ENCODE results near the gene CFAP73. TPM values are rescaled to one million over a fixed set of nuclear protein-coding genes. Genes with fewer than 3 reads are reported as not detected.

CFAP73 gene
- total RNA-seq = not detected

GRCh38 chr12:113149361-113150150 lies at the start of gene CFAP73:
Gene CFAP73, plus strand, starts transcription at chr12:113149724. Its CDS starts 134 bp downstream, at chr12:113149858.
- no peak for ATAC-seq
- Mint-ChIP-seq H3K4me1 (peaks cover 15% of the 10 kb centered on the region), H3K4me3 (no peak within 1 kb of the TSS)

DNA sequence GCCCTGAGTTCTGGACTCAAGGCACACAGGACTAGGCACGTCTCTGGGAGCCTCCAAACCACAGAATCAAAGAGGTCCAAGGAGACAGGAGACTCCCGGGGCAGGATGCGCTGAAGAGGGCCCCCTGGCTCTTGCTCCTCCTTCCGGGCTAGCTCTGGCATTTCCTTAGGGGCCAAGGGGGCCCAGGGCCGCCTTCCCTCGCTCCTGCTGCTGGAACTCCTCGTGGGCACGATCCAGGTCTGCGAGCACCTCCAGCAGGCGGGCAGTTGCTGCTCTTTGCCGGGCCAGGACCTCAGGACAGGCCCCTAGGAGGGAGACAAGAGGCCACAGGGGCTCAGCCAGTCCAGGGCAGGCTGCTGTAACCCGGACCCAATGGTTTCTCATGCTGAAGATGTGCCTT lies 49.8 kb upstream of the CFAP73 start:
- Mint-ChIP-seq H3K36me3 (no peaks in the 10 kb centered on the region), H3K27ac (no peak overlapping the region), H3K27me3 (no peaks in the 10 kb centered on the region), H3K4me3 (no peak overlapping the region), H3K9me3 (ENCODE audit: low read depth) (no peaks in the 10 kb centered on the region), H3K4me1 (peaks cover 13% of the 10 kb centered on the region)
- ATAC-seq = no peak
- CTCF ChIA-PET = interaction anchor here (1.1 to 6.6 kb wide), 4 partner anchors 10 to 54 kb away, joined by 3 to 45 read pairs (median 12); no protein-coding TSS in a partner anchor
- no peak for DNase-seq

More at GRCh38 chr12:113149361-113150150, at the start of gene CFAP73:
- Mint-ChIP-seq H3K36me3 (no peaks in the 10 kb centered on the region), H3K27ac (no peak within 1 kb of the TSS), H3K27me3 (peaks cover 45% of the 10 kb centered on the region), H3K9me3 (ENCODE audit: low read depth) (no peaks in the 10 kb centered on the region)
- CTCF ChIA-PET = interaction anchor here (10.7 kb wide), 1 partner anchor 24 kb away, joined by 62 read pairs; no protein-coding TSS in a partner anchor
- no peak for DNase-seq

DNA sequence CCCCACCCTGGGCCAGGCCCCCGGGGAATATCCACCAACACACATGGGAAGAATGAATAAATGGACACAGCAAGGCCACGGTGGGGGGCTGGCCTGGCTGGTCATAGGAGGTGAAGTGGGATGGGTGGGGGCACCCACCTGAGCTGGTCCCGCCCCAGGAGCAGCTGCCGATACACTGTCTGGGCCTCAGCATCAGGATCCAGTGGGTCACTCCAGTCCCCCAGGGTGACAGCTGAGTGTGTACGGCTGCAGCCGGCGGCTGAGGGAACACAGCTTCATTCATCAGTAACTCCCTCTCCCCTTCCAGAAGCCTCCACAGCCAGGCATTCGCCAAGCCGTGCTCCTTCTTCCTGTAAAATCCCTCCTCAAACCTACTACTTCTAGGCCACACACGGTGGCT lies 47.8 kb upstream of the CFAP73 start:
- Mint-ChIP-seq H3K27me3 (peaks cover 3% of the 10 kb centered on the region), H3K4me3 (no peak overlapping the region), H3K27ac (no peak overlapping the region), H3K4me1 (peaks cover 19% of the 10 kb centered on the region), H3K9me3 (ENCODE audit: low read depth) (no peaks in the 10 kb centered on the region), H3K36me3 (no peaks in the 10 kb centered on the region)
- CTCF ChIA-PET = interaction anchor here (1.6 kb wide), 1 partner anchor 73 kb away, joined by 6 read pairs; no protein-coding TSS in a partner anchor
- ATAC-seq (no peak), DNase-seq (no peak)

GRCh38 chr12:113102811-113103210 lies 46.7 kb upstream of the CFAP73 start:
- Mint-ChIP-seq H3K4me3 (no peak overlapping the region), H3K27ac (no peak overlapping the region), H3K27me3 (peaks cover 3% of the 10 kb centered on the region), H3K4me1 (peaks cover 22% of the 10 kb centered on the region), H3K36me3 (no peaks in the 10 kb centered on the region), H3K9me3 (ENCODE audit: low read depth) (no peaks in the 10 kb centered on the region)
- CTCF ChIA-PET = interaction anchor here (1.1 to 2.1 kb wide), 3 partner anchors 15 to 70 kb away, joined by 3 to 7 read pairs (median 4); no protein-coding TSS in a partner anchor
- no peak for DNase-seq
- no peak for ATAC-seq

GRCh38 chr12:113103756-113104450 lies 45.6 kb upstream of the CFAP73 start:
- H3K27me3 Mint-ChIP-seq = peaks cover 3% of the 10 kb centered on the region
- DNase-seq = peak; percentile 76
- no peaks in the 10 kb centered on the region for H3K36me3 Mint-ChIP-seq
- no peaks in the 10 kb centered on the region for H3K9me3 Mint-ChIP-seq (ENCODE audit: low read depth)
- peak overlapping the region; percentile 37 for H3K27ac Mint-ChIP-seq
- H3K4me1 Mint-ChIP-seq = peaks cover 20% of the 10 kb centered on the region
- CTCF ChIA-PET = interaction anchor here (1.1 to 2.1 kb wide), 3 partner anchors 49 to 69 kb away, joined by 3 to 7 read pairs (median 4); no protein-coding TSS in a partner anchor
- peak overlapping the region; percentile 57 for H3K4me3 Mint-ChIP-seq
- peak; percentile 92 for ATAC-seq

- DNase-seq = no peak
- H3K9me3 Mint-ChIP-seq (ENCODE audit: low read depth) = no peaks in the 10 kb centered on the region
- H3K4me1 Mint-ChIP-seq = peaks cover 20% of the 10 kb centered on the region
- H3K4me3 Mint-ChIP-seq = no peak overlapping the region
- no peak overlapping the region for H3K27ac Mint-ChIP-seq
- ATAC-seq = no peak
- no peaks in the 10 kb centered on the region for H3K36me3 Mint-ChIP-seq
- CTCF ChIA-PET = interaction anchor here (1.4 to 2.1 kb wide), 2 partner anchors 48 to 57 kb away, joined by 3 to 7 read pairs; no protein-coding TSS in a partner anchor
- peaks cover 3% of the 10 kb centered on the region for H3K27me3 Mint-ChIP-seq
Observed at GRCh38 chr12:113104953-113105510, 44.5 kb upstream of the CFAP73 start.

DNA sequence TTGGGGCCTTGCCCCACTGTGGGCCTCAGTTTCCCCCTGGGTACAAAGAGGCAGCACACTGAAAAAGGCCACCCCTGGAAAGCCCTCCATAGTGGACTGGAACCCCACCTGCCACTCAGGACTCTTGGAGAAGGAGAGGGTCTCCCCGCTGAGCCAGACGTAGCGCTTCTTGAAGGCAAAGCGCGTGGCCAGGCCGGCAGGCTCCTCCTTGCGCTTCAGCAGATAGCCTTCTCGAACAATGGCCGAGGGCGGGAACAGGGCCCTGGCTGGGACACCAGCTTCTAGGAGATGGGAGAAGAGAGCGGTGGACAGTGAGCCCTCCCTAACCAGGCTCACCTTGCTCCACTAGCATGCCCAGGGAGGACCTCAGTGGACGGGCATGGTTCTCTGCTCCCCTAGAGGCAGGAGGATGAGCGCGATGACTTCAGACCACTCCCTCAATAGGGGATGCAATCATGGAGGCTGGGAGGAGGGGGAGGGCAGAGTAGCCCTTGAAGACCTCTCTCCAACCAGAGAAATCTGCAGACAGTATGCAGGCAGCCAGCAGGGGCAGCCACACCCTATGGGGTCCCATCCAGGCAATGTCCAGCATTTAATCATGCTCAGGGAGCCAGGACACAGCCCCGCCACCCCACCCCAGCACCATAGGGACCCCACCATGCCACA lies 43.8 kb upstream of the CFAP73 start:
- Mint-ChIP-seq H3K27ac (no peak overlapping the region), H3K27me3 (peaks cover 3% of the 10 kb centered on the region), H3K36me3 (no peaks in the 10 kb centered on the region), H3K4me3 (no peak overlapping the region), H3K4me1 (peaks cover 23% of the 10 kb centered on the region), H3K9me3 (ENCODE audit: low read depth) (no peaks in the 10 kb centered on the region)
- CTCF ChIA-PET = no interaction called here
- no peak for DNase-seq
- no peak for ATAC-seq

DNA sequence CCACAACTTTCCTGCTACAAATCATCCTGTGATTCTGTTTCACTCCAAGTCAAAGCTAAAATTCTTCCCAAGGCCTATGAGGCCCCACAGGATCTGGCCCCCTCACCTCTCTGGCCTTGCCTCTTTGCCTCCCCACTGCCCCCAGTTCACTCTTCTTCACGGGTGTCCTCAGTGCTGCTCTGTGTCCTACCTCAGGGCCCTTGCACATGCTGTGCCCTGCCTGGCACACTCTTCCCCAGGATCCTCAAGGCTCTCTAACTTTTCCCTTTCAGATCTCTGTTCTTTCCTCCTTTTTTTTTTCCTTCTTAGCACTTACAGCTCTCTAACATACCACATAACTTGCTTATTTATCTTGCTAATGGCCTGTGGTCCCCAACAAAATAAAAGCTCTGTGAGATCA lies 43.2 kb upstream of the CFAP73 start:
- no peaks in the 10 kb centered on the region for H3K9me3 Mint-ChIP-seq (ENCODE audit: low read depth)
- H3K4me1 Mint-ChIP-seq = peaks cover 23% of the 10 kb centered on the region
- no peak overlapping the region for H3K27ac Mint-ChIP-seq
- peaks cover 3% of the 10 kb centered on the region for H3K27me3 Mint-ChIP-seq
- DNase-seq = no peak
- H3K4me3 Mint-ChIP-seq = no peak overlapping the region
- CTCF ChIA-PET = interaction anchor here (1.5 kb wide), 1 partner anchor 114 kb away, joined by 4 read pairs; no protein-coding TSS in a partner anchor
- no peaks in the 10 kb centered on the region for H3K36me3 Mint-ChIP-seq
- ATAC-seq = no peak

- H3K27ac Mint-ChIP-seq = no peak overlapping the region
- CTCF ChIA-PET = interaction anchor here (1.1 to 1.3 kb wide), 2 partner anchors 10 to 65 kb away, joined by 3 to 4 read pairs; no protein-coding TSS in a partner anchor
- ATAC-seq = no peak
Observed at GRCh38 chr12:113108308-113108707, 41.2 kb upstream of the CFAP73 start.

GRCh38 chr12:113109360-113109759 lies 40.2 kb upstream of the CFAP73 start:
- Mint-ChIP-seq H3K9me3 (ENCODE audit: low read depth) (no peaks in the 10 kb centered on the region), H3K36me3 (no peaks in the 10 kb centered on the region), H3K27me3 (peaks cover 3% of the 10 kb centered on the region), H3K27ac (no peak overlapping the region), H3K4me1 (peaks cover 12% of the 10 kb centered on the region), H3K4me3 (no peak overlapping the region)
- CTCF ChIA-PET = no interaction called here
- DNase-seq (no peak), ATAC-seq (no peak)

More at GRCh38 chr12:113108308-113108707, 41.2 kb upstream of the CFAP73 start:
- Mint-ChIP-seq H3K27me3 (peaks cover 3% of the 10 kb centered on the region), H3K36me3 (no peaks in the 10 kb centered on the region), H3K9me3 (ENCODE audit: low read depth) (no peaks in the 10 kb centered on the region), H3K4me3 (no peak overlapping the region), H3K4me1 (peaks cover 21% of the 10 kb centered on the region)
- no peak for DNase-seq

DNA sequence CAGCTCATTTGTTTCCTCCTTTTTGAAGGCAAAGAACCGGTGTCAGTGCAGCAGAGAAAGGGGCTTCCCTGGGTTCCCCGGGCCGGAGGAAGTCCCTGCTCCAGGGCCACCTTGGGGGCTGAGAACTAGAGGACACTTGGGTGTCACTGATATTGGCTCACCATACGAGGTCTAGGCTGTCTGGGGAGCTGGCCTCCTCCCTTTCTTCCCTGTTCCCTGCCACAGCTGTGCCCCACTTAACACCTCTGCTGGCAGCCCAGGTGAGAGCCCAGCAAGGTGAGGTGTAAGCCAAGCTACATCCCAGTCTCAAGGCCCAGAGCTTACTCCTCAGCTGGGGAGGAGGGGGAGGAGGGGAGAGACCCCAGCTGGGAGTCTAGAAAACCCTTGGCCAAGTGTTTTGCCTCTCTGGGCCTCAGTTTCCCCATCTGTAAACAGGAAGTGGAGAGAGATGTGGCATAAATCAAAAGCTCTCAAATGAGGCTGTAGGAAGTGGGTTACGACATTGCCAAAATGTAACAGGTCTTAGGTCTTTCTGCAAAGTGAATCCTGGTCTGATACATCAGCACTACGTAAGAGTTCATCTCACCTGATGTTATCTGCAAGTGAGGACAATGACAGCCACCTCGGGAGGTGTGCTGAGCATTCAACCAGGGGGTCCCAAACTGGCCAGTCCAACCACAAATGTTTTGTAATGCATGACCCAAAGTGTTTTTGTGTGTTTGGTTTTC lies 39.5 kb upstream of the CFAP73 start:
- H3K36me3 Mint-ChIP-seq = no peaks in the 10 kb centered on the region
- peaks cover under 1% of the 10 kb centered on the region for H3K27me3 Mint-ChIP-seq
- DNase-seq (no peak), ATAC-seq (no peak)
- no peaks in the 10 kb centered on the region for H3K9me3 Mint-ChIP-seq (ENCODE audit: low read depth)
- H3K27ac Mint-ChIP-seq = no peak overlapping the region
- H3K4me1 Mint-ChIP-seq = peaks cover 12% of the 10 kb centered on the region
- H3K4me3 Mint-ChIP-seq = no peak overlapping the region
- CTCF ChIA-PET = no interaction called here

- no peaks in the 10 kb centered on the region for H3K27me3 Mint-ChIP-seq
- no peak for ATAC-seq
- H3K27ac Mint-ChIP-seq = no peak overlapping the region
- no peak for DNase-seq
- no peaks in the 10 kb centered on the region for H3K36me3 Mint-ChIP-seq
- no peaks in the 10 kb centered on the region for H3K9me3 Mint-ChIP-seq (ENCODE audit: low read depth)
- H3K4me1 Mint-ChIP-seq = peaks cover 12% of the 10 kb centered on the region
- H3K4me3 Mint-ChIP-seq = no peak overlapping the region
- CTCF ChIA-PET = no interaction called here
Observed at GRCh38 chr12:113111247-113111646, 38.3 kb upstream of the CFAP73 start.
